ENCODE results near the gene ARSG. TPM values are rescaled to one million over a fixed set of nuclear protein-coding genes. Genes with fewer than 3 reads are reported as not detected.
A peak's percentile ranks its signal among the peaks of the same experiment; 100 is the strongest.

Gene ARSG
- total and polyA plus RNA-seq, 9 of the 15 experiments (the other 6 are each of a cell fraction or from before 2014, with no cell fraction given), result 1.0 to 5.6 (median 1.8) TPM

DNA sequence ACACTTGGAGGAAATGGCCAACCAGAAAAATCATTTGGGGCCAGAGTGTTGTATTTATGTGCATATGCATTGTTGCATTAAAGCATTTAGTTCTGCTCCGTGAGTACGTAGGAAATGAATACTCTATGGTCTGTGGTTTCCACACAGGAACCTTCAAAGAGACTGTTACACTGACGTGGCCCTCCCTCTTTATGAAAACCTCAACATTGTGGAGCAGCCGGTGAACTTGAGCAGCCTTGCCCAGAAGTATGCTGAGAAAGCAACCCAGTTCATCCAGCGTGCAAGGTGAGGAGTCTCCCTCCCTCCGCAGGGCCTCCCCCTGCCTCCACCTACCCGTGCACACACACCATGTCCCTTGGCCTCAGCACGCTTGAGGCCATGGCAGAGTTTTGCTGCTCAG is 65.2 kb downstream of the ARSG start:
- no peak for ATAC-seq
- POLR2A ChIA-PET, result interaction anchor here (0.5 kb wide), 1 partner anchor 16 kb away, joined by 3 read pairs; no protein-coding TSS in a partner anchor
- no TSS peak for BruUV-seq (replicated peaks)

More for the DNA sequence above, 65.2 kb downstream of the ARSG start:
- intact Hi-C loops (cut with micrococcal nuclease) (no loop called here), in situ Hi-C loops (cut with MboI) (no loop called here)
- Histone ChIP-seq H3K4me1 (replicated peaks in 1 of 2; ENCODE audit: control insufficient read depth in 2 of 2, insufficient read depth in 2 of 2, low read length in 2 of 2) (no peaks in the 10 kb centered on the region; a peak in 1 of 5 replicates), H3K27me3 (ENCODE audit: control insufficient read depth in 2 of 2, insufficient read depth in 2 of 2, low read length in 2 of 2) (peaks cover 17 to 46% of the 10 kb centered on the region in 2 experiments), H3K4me2 (ENCODE audit: insufficient read depth, low read length) (no peak overlapping the region), H3K79me2 (ENCODE audit: control insufficient read depth, insufficient read depth, low read length) (no peaks in the 10 kb centered on the region), H3K9me3 (replicated peaks; ENCODE audit: control insufficient read depth, insufficient read depth, low read depth, low read length) (no peaks in the 10 kb centered on the region), H3K36me3 (ENCODE audit: control insufficient read depth, insufficient read depth, low read length) (no peaks in the 10 kb centered on the region), H3K9me1 (ENCODE audit: control insufficient read depth, insufficient read depth, low read length) (no peaks in the 10 kb centered on the region), H2AFZ (ENCODE audit: low read depth, low read length) (no peak overlapping the region), H3K4me3 (no peak overlapping the region), H4K20me1 (replicated peaks; ENCODE audit: control insufficient read depth, insufficient read depth, low read length) (no peaks in the 10 kb centered on the region), H3K27ac (ENCODE audit: extremely low read depth, low read depth, low read length) (no peak overlapping the region), H3K9ac (ENCODE audit: insufficient read depth in 1 of 2, low read depth in 2 of 2, low read length in 2 of 2) (no peak overlapping the region)
- CTCF ChIA-PET (ENCODE audit: low intra/inter-chr PET ratio), result no interaction called here
- DNase-seq (ENCODE audit: extremely low read depth in 1 of 4, low spot score in 3 of 4) (no peak), FAIRE-seq (no peak)
- WGBS (ENCODE audit: insufficient coverage, low coverage, missing lambda C conversion rate), result 1% methylated on average over 8 of the region's 8 CpGs
- no peak for TF ChIP-seq ZNF239 (CRISPR knock-in tag; IDR thresholded peaks at IDR 0.05)
- TF ChIP-seq, protein P1, sequence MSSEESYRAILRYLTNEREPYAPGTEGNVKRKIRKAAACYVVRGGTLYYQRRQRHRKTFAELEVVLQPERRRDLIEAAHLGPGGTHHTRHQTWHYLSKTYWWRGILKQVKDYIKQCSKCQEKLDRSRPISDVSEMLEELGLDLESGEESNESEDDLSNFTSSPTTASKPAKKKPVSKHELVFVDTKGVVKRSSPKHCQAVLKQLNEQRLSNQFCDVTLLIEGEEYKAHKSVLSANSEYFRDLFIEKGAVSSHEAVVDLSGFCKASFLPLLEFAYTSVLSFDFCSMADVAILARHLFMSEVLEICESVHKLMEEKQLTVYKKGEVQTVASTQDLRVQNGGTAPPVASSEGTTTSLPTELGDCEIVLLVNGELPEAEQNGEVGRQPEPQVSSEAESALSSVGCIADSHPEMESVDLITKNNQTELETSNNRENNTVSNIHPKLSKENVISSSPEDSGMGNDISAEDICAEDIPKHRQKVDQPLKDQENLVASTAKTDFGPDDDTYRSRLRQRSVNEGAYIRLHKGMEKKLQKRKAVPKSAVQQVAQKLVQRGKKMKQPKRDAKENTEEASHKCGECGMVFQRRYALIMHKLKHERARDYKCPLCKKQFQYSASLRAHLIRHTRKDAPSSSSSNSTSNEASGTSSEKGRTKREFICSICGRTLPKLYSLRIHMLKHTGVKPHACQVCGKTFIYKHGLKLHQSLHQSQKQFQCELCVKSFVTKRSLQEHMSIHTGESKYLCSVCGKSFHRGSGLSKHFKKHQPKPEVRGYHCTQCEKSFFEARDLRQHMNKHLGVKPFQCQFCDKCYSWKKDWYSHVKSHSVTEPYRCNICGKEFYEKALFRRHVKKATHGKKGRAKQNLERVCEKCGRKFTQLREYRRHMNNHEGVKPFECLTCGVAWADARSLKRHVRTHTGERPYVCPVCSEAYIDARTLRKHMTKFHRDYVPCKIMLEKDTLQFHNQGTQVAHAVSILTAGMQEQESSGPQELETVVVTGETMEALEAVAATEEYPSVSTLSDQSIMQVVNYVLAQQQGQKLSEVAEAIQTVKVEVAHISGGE (CRISPR knock-in tag; IDR thresholded peaks at IDR 0.05), result peak in 1 of 3 experiments; percentile 50; a peak in 1 of 6 replicates
- TF ChIP-seq GABPA (tag; conservative IDR thresholded peaks at IDR 0.05; ENCODE audit: low read depth), result peak; percentile 68
